GM19240 (cell line): ENCODE measurements around the gene KCNA1.

Experiments used
- DNase-seq: peaks from one replicate; pipeline ENCODE4 v3.0.0; 2011; ENCODE audit warnings: low spot score; ENCODE audit not compliant: insufficient read length

The KCNA1 gene

DNA sequence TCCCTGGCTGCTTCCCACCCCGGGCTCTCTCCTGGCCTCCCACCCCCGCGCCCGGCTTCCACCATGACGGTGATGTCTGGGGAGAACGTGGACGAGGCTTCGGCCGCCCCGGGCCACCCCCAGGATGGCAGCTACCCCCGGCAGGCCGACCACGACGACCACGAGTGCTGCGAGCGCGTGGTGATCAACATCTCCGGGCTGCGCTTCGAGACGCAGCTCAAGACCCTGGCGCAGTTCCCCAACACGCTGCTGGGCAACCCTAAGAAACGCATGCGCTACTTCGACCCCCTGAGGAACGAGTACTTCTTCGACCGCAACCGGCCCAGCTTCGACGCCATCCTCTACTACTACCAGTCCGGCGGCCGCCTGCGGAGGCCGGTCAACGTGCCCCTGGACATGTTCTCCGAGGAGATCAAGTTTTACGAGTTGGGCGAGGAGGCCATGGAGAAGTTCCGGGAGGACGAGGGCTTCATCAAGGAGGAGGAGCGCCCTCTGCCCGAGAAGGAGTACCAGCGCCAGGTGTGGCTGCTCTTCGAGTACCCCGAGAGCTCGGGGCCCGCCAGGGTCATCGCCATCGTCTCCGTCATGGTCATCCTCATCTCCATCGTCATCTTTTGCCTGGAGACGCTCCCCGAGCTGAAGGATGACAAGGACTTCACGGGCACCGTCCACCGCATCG lies 1.8 kb downstream of the KCNA1 start:
- no peak for DNase-seq

DNA sequence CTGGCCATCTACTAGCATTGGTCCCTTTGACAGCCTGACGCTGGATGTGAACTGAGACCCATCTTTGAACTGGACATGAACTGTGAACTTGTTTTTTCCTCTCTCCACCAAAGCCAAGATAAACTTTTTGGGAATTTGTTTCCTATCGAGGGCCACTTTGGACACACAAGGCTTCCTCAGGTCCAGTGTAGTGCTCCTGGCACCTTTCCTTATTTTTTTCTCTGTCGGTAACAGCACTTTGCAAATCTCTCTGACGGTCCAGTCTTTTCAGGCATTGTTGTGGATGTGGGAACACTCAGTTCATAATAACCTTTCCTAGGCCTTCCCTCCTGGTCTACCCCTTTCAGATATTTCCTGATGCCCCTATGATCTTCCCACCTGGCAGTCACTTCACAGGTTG lies 5.0 kb downstream of the KCNA1 start:
- no peak for DNase-seq

DNA sequence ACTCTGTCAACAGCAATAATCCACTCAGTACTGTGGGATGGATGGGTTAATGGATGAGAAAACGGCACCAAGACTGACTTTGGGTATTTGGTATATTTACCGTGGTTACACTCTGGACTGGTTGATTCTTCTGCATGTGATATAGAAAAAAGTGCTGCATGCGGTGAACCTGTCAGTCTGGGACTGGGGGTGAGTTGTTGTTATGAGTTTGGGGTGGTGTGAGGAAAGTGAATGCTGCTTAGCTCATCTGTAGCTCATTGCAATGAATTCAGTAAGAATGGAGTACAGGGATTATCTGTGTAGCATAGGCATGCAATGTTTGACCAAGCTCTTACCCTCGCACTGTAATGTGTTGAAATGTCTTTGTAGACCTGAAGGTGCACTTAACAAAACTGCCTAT lies 6.0 kb downstream of the KCNA1 start:
- DNase-seq, result no peak

DNA sequence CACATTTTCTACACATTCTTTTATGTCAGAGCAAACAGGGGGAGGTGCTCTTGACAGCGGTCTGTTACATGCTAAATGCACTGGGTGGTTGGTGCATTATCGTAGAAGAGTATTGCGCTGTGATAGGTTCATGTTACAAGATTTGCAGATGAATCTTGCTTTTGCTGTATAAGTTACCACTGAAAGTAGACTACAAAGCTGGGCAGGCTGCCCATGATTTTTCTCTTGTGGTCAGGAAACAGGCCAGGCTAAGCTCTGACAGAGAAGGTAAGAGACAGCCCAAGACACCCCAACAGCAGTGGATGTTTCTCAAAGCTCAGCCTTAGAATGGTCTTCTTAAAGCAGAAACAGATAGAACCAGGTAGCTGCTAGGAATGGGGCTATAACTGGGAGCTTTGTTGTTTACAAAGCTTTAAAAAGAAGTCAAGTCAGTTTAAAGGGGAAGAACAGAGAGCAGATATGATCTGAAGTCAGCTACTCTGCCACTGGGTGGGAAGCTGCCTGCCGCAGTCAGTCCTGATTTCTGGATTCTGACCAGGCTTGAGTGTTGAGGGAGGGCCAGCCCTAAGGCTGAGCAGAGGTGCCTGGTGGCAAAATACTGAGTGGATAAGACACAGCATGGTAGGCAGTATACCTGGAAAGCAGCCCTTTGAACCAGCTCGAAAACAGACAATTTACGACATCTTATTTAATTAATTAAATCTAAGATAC lies 9.4 kb downstream of the KCNA1 start:
- no peak for DNase-seq

DNA sequence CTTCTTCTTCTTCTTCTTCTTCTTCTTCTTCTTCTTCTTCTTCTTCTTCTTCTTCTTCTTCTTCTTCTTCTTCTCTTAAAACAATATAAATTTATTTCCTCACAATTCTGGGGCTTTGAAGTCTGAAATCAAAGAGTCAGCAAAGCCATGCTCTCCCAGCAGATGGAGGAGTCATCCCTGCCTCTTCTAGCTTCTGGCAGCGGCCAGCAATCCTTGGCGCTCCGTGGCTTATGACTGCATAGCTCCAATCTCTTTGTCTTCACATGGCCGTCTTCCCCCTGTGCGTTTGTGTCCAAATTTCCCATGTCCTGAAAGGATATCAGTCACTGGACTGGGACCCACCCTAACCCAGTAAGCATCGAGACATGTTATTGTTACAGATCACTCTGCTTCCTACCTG lies 22.9 kb downstream of the KCNA1 start:
- DNase-seq, result no peak

DNA sequence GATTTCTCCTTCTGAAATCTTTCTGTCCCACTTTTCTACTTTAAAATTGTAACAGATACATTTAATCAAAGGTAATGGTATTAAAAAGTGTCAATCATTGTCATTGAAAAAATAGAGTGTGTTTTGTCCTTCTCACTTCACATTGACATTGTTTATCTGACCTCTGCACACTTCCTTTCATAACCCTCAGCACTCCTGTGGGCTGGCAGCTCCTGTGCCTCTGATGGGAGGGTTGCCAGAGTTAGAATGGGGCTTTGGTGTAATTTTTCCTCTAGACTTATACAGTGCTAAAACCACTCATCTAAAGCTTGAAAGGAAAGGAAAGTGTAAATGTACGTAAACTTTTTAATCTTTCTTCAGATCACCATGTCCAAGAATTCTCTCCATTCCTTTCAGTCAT lies 23.7 kb downstream of the KCNA1 start:
- no peak for DNase-seq

DNA sequence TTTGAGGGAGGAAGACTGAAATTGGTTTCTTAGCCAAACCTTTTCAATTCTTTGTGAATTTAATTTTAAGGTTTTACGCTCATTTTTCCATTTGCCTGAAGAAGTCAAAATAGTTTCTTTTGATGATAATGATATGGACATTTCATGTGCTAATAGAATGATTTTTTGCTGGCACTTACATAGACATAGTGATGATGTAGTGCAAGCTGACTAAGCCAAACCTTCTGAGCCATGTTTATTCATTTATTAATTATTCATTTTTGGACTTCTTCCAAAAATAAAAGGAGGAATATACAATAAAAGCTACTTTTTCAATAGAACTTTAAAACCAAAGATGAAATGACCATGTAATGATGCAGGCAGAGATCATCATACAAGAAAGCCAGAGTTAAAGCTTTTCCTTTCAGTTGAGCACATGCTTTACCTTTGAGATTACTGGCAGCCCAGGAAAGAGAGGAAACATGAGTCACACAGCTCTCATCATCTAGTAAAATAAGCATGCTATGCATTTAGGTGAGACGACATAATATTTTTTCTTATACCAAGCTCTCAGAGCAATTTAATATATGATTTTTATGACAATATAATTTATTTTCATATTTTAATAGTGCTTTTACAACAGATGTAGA lies 24.8 kb downstream of the KCNA1 start:
- DNase-seq, result no peak

DNA sequence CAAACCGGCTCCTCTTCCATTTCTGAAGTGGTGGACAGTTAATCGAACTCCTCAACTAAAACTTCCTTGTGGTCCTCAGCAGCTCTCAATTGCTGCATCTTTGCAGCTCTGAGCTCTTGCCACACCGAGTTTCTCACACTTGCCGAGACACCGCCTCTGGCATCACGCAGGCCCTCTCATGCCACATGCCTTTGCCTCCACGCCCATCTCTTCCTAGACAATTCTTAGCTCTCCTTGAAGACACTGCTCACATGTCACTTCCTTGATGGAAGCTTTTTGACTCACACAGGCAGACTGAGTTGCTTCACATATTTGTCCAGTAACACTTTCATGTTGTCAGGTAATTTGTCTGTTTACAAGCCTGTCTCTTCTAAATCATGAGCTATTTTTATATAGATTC lies 29.2 kb downstream of the KCNA1 start:
- no peak for DNase-seq

DNA sequence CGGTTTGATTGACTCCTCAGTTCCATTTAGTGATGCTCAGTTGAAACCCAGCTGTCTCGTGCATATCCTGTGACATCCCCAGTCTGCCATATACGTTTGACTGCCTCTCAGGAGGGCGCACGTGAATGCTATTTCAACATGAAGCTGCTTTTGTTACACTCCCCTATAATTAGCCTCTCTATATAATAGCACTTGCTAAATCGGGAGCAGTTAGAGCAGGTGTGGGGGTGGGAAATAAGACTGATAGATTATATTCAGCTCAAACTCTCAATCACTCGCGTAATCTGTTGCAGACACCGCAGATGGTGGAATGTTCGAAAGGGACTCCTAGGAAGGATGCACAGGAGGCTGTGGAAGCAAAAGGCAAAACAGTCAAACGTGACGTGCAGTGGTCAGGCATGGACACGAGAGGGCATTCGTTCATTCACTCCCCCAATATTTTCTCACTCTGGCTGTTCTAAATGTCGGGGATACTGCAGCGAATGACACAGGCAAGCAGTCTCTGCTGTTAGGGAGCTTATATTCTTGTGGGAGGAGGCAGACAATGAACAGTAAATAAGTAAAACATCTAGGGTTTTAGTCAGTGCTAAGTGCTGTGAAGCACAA lies 29.8 kb downstream of the KCNA1 start:
- no peak for DNase-seq

DNA sequence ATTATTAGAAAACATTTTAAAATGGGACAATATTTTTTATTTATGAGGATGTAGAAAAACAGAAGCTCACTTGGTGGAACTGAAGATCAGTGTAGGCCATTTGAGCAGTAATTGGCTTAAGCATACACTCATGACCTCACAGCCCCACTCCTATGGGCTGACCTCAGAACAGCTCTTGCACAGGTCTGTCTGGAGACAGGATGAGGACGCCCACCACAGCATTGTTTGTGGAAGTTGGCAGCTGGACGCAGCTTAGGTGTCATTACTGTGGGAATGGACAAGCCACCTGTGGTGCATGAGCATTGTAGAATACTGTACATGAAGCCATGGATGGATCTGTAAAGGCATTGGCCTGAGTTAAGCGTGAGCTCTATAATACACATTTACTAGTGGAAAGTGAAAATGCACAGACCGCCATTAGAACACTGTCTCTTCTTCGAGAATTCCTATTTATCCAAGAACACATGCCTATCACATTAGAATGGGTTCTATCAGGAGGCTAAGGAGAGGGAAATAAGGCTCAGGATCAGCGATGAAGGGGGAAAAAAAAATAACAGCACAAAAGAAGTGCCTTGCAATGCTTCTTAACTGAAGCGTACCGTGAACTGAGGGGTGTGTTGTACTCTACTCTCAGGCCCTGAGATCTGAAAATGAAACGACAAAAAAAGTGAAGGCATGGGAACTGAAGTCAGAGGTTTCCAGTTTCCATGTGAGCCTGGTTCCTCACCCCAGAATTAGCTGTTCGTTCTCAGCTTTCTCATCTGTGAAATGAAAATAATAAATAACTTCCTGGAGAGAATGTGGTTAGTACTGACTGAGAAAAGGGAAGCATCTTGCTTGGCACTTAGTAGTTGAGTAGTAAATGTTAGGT lies 33.6 kb downstream of the KCNA1 start:
- peak; percentile 47 for DNase-seq

DNA sequence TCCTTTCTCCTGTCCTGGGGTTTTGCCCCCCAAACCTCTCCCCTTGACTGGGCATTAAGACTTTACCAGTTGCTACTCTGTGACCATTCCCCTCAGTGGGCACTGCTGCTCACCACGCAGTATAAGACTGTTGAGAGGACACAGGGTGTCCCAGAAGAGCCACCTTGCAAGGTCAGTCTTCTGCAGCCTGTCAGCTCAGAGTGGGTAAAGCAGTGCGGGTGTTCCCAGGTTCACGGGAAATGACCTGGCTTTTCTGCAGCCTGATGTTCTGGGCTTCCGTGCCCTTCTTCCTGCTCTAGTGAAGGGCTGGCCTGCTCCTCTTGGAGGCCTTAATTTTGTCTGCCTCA lies 34.2 kb downstream of the KCNA1 start:
- no peak for DNase-seq

DNA sequence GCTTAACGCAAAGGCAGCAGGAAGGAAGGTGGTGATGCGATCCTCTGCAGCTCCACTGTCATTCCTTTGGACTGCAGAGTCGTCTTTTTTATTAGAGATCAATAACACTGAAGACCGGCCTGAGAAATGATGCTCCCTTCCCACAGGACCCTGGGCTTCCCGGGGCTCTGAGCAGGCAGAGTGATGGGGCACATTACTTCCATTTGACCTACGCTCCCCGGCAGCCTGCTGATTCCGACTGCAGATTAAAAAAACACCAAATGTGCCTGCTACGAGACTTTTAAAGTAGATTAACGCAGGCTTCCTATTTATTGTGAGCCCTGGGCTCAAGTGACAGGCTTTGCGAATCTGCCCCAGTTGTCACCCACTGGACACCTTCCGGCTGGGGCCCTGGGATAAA lies 37.5 kb downstream of the KCNA1 start:
- no peak for DNase-seq

DNA sequence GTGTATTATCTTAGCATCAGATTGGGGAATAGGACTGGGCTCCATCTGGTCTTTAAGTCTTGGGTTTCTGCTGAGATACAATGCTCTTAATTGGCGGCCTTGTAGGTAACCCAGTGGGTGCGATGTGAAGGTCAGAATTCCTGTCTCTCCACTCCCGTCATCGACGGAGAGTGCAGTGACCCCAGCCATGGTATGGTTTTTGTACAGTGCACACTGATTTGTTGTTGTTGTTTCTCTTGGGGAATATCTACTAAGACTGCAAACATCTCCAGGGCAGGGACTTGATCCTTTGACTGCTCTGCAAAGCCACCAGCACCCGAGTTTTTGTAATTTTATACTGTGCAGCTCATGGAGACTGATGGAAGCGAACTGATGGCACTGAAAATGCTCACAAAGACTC lies 41.4 kb downstream of the KCNA1 start:
- no peak for DNase-seq

DNA sequence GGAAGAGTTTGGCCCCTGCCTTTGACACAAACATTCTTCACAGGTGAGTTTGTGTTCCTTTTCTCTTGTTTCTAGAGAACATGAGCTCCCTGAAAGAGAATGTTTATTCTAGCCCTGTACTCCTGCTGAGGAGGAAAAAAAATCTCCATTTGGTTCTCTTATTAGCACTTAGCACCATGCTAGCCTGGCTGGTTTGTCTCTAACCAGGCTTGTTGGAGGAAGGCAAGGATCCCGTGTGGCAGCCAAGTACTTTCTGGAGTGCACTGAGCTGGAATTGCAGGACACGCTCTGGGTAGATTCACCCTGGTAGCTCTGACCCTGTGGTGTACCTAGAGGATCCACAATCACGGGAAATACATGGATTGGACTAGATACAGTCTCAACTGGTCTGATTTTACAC lies 41.9 kb downstream of the KCNA1 start:
- no peak for DNase-seq

DNA sequence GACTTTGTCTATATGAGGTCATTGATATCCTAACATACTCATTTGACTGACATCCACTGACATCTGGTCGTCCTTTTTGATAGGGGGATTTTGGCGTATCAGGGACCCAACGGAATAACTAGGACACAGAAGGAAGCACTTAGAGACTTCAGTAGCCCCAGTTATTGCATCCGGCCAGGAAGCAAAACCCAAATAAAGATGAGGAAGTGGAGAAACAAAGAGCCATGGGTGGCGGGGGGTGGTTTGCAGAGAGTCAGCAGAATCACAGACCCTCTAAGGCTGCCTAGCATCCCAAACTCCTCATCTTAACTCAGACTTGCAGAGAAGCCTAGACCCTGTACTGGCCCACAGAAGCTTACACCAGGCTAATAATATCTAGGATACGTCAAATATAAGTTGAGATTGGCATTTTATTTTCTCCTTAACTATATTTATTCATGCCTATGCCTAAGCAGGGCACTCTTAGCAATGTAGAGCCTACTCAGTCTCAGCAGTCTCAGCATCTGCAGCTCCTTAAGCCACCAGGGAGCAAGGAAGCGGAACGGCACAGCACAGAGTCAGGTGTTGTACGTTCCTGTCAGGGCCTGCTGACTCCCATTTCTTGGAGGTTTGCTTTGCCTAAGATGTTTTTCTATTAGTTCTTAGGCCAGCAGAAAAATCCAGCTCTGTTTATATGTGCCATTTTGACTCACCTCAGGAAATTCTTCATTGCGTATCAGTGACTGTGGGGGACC lies 45.1 kb downstream of the KCNA1 start:
- DNase-seq, result no peak

DNA sequence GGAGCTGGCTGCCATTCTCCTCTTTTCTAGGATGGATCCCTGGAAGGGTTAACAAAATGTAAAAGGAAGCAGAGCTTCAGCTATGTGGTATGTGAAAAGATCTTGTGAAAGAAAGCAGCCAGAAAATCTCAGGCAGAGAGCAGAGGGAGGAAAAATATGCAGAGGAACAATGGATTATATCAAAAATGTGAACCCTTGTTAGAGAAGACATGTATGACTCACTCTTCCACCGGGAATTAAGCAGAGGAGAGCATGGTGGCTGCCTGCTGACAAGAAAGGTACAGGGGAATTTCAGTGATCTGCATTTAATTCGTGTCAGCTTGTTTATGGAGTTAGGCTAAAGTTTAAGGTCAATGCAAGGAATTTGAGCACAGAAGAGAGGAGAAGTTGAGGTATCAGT lies 46.3 kb downstream of the KCNA1 start:
- DNase-seq, result no peak

DNA sequence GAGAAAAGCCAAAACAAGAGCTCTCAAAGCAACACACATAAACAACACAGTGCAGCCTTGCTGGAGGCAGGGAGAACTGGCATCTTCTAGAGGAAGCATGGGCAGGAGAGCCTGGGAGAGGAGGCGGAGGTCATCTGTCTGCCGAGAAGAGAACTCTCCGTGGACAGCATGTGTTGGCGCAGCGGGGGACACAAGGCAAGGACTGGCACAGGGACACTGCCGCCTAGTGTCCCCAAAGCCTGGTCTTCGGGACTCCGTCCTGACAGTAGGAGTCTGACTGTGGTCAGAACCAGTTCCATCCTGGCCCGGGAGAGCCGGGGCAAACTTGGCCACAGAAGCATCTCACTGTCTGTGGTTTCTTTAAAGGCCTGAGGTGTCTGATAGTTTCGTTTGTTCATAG lies 47.3 kb downstream of the KCNA1 start:
- no peak for DNase-seq

DNA sequence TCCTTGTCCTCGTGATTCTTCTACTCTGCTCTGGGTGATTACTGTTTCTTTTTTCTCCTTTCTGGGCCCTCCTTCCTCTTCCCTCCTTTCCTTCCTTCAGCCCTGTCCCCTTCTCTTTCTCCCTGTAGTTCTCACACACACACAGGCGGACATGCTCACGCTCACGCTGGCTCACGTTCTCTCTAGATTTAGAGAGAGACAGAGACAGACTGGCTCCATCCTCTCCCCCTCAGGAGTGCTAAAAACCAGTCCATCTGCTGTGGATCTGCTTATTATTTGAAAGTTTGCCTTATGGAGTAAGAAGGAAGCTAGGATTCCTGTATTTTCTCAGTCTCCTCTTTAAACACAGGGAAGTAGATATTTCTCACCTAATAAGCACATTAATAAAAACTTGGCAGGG lies 48.1 kb downstream of the KCNA1 start:
- no peak for DNase-seq

DNA sequence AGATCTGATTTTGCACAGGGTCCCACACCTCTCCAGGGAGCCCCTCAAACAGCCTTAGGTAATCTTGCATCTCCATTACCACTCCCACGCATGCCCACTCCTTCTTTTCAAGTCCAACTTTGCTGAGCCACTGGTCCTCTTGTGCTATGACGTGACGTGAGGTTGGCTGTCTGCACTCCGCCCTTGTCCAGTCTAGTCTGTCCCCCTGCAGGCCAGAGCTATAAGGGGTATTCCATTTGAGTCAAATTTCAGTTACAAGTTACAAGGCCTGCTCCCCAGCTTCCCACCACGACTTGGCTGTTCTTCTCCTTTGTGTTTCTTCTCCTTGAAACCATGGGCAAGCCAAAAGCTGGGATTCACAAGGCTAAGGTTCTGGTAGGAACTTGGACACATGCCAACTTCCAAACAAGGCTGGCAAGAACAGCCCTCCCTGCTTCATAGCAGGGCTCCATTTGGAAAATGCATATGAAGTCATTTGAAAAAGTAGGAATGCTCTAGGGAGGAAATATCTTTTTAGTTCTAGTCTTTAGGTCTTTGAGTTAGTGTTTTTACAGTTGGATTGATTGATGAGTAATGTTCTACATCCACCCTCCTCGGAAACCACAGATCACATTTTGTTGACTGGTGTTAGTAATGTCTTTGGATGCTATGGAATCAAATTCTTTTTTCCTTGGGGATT lies 49.1 kb downstream of the KCNA1 start:
- DNase-seq, result no peak

DNA sequence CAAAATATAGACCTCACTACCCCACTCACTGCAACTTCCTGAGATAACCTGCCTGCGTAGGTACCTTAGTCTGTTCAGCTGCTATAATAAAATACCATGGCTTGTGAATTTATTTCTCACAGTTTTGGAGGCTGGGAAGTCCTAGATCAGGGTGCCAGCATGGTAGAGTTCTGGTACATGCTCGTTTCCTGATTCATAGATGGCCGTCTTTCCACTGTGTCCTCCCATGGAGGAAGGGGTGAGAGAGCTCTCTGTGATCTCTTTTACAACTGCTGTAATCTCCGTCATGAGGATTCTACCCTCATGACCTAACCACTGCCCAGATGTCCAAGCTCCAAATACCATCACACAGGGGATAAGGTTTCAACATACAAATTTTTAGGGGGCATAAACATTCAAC lies 49.7 kb downstream of the KCNA1 start:
- DNase-seq, result no peak
